Cardiac septum (tissue), 1 donor: ENCODE measurements around the gene KCNJ18. TPM values are rescaled to one million over a fixed set of nuclear protein-coding genes. Genes with fewer than 3 reads are reported as not detected.
"Not testable (repeated sequence)": the region's sequence is repeated elsewhere in the genome, so short reads cannot be mapped to it uniquely, and the experiment has no call there.

Experiments used
- DNase-seq: peaks from one replicate; pipeline ENCODE4 v3.0.0-alpha.2; 2020; ENCODE audit warnings: low spot score
- intact Hi-C: fragments of 100-400 bp; cut with DNase I; formaldehyde crosslinking; loops from one replicate; pipeline ENCODE4 v1.14.0; 2022
- total RNA-seq: library from RNA; stranded (reverse); fragmentation: NEBNext Ultra II Directional; extraction: Animal tissue kit (Norgen Biotek cat#: 25700); gene quantifications from one replicate; pipeline ENCODE4 v1.2.1, GENCODE V29; 2021
- donor health status: DM: no; HTN: no; CAD: no.

KCNJ18 gene
- total RNA-seq, 1 donor from 2014 or later: not detected

DNA sequence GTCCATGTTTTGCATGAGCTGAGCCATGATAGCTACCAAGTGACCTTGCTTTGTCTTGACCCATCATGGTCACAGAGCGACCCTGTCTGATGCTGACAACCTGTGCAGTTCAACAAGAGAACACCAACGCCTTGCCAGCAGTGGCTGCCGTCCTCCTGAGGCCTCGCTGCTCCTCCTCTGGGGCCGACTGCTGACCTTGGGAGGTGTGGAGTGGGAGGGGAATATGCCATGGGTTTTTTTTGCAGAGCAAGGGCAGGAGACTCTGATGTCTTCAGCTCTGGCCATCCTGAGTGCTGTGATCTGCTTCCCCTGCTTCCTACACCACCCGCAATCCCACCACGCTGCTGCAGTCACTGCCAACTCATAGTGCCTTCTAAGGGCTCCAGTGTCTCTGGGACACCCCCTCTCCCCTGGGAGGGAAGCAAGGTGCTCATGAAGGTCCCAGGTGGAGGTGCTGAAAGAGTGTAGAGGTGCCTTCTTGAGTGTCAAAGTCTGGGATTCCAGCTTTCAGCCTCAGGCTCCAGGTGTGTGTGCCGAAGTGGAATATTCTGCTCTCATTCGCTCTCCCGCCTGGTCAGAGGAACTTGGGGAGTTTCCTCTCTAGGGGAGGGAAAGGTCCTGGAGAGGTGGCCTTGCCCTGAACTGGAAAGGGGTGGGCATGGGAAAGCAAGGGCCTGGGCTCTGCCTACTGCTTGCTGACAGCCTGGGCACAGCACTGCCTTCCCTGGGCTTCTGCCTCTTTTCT lies 22.5 kb upstream of the KCNJ18 start:
- DNase-seq: peak; percentile 74
- intact Hi-C loops: not testable (repeated sequence)

DNA sequence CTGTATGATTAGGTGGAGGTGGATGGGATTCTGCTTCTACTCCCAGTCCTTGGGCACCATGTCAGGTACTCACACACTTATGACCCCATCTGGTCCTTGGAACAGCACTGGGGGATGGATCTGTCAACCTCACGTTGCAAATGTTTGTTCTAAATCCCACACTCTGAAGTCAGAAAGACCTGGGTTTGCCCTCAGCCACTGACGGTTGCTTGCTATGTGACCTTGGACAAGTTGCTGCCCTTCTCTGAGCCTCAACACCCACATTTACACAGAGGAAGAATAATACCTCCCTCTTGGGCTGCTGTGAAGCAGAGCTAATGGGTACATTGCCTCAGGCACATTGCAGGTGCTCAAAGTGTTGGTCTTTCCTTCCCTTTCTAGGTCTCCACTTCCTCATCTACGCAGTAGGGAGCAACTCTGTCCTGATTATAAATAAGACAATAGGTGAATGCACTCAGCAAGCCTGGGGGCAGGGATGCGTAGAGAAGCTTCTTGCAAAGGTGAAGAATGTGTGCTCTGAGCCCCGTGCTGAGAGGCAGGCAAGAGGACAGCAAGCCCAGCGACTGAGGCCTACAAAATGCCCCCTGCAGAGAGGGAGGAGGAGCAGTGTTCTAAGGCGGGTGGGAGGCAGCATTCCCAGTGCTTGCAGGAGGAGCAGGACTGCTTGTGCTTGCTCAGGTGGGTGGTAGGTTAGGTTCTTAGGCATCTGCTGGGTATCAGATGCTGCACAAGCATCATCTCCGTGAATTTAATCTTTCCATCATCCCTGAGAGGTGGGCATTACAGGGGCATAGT lies 21.8 kb upstream of the KCNJ18 start:
- DNase-seq, intact Hi-C loops: not testable (repeated sequence)

DNA sequence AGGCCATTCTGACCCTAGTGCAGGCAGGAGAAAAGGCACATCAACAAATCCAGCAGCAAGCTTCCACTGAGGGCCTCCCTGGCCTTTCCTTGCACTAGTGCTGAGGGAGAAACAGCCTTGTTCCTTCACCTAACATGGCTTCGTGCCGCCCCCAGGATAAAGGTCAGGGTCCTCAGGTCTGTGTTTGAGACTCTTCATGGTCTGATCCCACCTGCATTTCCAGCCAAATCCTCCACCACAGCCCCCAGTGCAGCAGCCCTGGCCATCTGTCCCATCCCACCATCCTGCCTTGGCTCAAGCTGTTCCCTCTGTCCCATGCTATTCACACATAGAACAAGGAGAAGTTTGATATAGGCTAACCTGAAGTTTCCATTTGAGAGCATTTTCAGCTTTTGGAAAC lies 20.9 kb upstream of the KCNJ18 start:
- peak; percentile 74 for DNase-seq
- intact Hi-C loops: not testable (repeated sequence)

DNA sequence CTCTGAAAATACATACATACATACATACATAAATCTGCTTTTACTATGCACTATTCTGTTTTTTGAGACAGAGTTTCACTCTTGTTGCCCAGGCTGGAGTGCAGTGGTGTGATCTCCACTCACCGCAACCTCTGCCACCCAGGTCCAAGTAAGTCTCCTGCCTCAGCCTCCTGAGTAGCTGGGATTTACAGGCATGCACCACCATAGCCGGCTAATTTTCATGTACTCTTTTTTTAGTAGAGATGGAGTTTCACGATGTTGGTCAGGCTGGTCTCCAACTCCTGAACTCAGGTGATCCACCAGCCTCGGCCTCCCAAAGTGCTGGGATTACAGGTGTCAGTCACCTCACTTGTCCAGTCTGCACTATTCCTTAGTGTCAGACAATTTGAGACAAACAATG lies 20.5 kb upstream of the KCNJ18 start:
- peak; percentile 41 for DNase-seq
- intact Hi-C loops: not testable (repeated sequence)

DNA sequence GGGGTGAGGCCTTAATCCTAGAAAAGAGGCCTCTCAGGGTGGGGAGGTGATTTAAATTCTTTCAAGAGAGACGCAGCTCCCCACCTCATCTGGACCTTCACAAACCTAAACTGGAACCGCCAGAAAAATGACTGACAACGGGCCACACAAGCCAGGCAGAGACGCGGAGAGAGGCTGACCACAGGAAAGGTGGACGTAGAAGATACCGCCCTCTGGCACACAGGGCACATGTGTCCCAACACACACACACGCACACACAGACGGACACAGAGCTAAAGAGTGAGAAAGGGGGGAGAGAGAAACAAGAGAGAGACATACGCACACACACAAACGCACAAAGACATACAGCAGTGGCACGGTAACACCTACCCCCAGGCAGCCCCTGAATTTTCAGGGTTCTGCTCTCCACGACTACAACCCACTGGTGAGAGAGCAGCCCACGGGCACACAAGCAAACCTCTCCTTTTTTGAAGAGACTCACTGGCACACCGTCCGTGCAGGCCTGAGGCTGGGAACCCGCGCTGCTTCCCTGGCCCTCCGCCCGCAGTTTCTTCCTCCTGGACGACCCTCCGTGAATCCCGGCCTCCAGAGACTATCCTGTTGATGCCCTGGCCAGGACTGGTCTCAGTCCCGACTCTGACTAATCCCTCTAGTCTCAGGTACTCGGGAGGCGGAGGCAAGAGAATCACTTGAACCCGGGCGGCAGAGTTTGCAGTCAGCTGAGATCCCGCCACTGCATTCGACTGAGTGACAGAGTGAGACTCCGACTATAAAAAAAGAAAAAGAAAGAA lies 18.7 kb upstream of the KCNJ18 start:
- intact Hi-C loops: not testable (repeated sequence)
- DNase-seq: peak; percentile 74

DNA sequence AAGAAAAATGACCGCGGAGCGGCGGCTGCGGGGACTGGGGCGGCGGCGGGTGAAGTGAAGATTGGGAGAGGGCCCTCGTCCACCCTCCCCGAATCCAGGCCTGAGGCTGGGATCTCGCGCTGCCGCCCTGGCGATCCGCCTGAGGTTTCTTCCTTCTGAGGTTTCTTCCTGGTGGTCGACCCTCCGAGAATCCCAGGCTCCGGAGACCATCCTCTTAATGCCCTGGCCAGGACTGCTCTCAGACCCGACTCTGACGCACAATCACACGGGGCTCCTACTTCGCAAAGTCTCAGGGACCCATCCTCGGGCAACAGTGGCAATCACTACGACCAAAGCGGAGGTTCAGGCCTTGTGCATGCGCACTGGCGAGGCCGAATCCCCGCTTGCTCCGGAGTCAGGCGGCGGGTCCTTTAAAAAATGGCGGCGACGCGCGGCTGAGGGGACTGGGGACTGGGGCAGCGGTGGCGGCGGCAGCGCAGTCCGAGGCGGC lies 18.0 kb upstream of the KCNJ18 start:
- intact Hi-C loops: no loop called here
- peak; percentile 74 for DNase-seq

DNA sequence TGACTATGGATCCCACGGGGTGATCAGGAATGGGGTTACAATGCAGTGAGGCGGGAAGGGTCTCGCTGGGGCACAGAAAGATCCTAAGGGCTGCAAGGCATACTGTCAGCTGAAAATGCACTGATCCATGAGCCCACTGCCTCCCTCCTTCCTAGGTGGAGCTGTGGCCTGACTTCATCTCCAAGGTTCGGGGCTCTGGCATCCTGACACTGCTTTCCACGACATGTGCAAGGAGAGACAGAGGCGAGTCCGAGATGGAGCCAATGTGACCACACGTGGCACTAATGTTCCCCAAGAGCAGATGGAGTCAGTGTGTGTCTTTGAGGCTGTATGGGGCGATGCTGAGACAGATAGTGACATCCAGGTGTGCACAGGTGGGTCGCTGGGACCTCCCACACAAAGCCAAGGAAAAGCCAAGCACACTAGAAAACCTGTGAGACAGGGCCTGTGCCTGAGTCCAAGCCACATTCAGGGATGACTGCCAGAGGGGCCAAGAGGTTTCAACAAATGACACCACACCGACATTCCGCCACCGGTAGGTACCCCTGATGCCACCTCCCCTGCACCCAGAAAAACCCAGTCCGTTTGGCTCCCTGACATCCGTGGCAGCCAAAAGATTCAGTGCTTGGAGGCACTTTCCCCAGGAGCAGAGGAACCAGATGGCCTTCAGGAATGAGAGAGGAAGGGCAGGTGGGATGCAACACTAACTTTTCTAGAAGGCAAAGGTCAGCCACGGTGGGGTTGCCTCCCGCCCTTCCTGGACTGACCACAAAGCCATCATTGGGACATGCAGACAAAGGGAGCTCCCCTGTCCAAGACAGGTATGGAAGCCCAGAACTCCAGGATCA lies 17.2 kb upstream of the KCNJ18 start:
- intact Hi-C loops: not testable (repeated sequence)
- peak; percentile 64 for DNase-seq

DNA sequence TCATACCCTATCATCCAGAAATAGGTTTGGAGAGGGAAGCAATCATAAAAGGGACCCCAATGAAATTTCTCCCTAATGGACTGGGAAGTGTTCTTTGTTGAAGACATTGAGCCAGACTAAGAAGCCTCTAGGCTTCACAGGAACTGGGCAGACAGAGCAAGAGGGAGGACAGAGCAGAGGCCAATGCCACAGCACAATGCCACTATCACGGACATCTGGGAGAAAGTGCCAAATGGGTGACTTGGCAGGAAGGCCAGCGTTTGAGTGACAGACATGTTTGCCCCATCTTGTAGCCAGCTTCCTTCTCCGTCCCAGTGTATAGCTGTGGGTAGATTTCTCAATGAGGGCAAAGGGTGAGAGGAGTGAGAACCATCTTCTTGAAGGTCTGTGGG lies 16.6 kb upstream of the KCNJ18 start:
- intact Hi-C loops: not testable (repeated sequence)
- DNase-seq: peak; percentile 47

DNA sequence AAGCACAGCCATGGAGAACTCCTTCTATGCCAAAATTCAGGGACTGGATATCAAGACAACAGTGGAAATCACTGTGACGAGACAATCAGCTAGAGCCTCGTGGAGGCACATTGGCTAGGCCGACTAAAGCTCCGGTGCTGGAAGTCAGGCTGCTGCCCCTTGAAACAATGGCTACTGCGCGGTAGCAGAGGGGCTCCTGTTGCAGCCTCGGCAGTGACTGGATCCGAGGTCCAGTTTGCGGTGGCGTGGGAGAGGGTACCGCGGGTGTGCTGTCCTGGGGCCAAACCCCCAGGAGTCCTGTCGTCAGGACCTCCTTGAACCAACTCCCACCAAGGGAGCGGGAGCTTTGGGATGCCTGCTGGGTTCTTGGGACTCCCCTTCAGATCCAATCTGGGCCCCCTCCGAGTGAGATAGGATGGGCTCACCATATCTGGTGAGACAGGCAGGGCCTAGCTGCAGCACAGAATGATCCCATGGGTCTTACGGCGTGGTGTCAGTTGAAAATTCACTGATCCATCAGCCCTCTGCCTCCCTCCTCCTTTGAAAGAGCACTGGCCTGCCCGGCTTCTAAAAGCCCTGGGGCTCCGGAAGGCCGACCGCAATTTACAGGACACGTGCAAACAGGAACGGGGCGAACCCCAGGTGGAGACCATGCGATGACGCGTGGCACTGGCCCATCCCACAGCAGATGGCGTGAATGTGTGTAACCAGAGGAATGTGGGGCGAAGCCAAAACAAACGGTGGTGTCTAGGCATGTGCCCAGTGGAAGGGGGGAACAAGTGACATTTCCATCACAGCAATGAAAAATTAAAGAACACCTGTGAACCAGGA lies 15.8 kb upstream of the KCNJ18 start:
- intact Hi-C loops: no loop called here

DNA sequence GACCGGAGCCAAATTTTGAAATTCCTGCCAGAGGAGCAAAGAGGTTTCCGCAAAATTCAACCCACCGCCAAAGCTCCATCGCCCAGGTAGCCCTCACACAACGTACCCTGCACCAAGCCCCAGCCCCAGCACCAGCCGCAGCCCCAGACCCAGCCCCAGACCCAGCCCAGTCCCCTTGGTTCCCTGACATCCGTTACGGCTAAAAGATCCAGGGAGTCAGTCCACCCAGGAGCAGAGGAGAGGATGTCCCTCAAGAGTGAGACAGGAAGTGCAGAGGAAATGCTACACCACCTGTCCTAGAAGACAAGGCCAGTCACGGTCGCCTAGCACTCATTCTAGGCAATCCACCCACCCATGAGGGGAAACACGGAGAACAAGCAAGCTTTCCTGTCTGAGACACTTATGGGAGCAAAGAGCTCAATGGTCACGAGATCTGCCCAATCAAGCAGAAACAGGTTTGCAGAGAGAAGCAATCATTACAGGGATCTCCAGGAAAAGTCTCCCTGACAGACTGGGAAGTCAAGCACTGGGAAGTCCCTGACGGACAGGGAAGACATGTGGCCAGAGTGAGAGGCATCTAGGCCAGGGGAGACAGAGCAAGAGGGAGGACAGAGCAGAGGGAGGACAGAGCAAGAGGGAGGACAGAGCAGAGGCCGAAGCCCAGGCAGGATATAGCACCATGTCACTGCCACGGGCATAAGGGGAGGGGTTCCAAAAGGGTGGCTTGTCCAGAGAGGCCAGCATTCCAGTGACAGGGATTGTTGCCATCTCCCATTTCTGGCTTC lies 15.0 kb upstream of the KCNJ18 start:
- intact Hi-C loops: no loop called here
- peak; percentile 63 for DNase-seq

More for the DNA sequence above, 15.8 kb upstream of the KCNJ18 start:
- peak; percentile 72 for DNase-seq

DNA sequence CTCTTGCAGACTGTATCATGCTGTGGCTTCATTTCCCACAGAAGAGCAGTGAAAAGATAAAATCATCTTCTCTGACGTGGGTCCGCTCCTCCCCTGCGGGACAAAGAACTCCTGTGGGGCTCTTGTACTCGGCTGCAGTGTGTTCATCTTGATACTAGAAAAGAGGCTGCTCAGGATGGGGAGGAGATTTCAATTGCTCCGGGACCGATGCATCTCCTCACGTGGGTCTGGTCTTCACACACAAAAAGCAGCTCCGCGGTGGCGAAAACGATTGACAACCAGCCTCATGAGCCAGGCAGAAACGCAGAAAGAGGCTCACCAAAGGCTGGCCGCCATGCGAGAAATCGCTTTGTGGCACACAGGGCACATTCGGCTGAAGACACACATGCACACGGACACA lies 14.4 kb upstream of the KCNJ18 start:
- DNase-seq: peak; percentile 50
- intact Hi-C loops: no loop called here

DNA sequence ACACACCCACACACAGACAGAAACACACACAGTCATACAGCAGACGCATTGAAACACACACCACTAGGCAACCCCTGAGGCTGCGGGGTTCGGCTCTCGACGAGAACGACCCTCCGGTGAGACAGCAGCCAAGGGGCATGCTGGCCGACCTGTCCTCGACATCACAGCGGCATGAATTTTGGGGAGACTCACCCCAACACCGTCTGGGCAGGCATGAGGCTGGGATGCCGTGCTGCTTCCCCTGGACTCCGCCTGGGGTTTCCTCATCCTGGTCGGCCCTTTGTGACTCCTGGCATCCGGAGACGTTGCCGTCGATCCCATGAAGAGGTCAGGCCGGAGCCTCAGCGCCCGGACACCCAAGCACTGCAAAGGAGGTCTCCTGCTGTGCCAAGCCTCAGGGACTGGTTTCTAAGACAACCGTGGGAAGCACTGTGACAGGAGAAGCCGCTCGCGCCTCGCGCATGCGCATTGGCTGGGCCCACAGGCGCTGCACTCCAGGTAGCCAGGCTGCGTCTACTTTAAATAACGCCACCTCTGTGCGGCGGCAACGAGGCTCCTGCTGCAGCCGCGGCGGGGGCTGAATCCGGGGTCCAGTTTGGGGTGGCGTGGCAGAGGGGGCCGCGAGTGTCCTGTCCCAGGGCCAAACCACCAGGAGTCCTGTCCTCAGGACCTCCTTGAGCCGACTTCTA lies 13.8 kb upstream of the KCNJ18 start:
- DNase-seq: peak; percentile 54
- intact Hi-C loops: no loop called here

DNA sequence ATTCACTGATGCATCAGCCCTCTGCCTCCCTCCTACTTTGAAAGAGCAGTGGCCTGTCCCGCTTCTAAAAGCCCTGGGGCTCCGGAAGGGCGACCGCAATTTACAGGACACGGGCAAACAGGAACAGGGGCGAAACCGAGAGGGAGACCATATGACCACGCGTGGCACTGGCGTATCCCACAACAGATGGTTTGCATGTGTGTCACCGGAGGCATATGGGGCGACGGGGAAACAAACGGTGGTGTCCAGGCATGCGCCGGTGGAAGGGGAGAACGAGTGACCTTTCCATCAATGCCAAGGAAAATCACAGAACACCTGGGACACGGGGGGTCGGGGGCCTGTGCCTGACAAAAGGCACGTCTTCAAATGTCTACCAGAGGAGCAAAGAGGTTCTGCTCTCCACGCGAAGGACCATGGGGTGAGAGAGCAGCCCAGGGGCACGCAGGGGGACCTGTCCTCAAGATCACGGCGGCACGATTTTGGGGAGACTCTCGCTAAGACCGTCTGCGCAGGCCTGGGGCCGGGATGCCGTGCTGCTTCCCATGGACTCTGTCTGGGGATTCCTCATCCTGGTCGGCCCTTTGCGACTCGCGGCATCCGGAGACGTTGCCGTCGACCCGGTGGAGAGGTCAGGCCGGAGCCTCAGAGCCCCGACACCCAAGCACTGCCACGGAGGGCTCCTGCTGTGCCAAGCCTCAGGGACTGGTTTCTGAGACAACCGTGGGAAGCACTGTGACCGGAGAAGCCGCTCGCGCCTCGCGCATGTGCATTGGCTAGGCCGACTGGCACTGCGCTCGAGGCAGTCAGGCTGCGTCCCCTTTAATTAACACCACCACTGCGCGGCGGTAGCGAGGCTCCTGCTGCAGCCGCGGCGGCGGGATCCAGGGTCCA lies 12.8 kb upstream of the KCNJ18 start:
- DNase-seq: peak; percentile 75
- intact Hi-C loops: no loop called here

DNA sequence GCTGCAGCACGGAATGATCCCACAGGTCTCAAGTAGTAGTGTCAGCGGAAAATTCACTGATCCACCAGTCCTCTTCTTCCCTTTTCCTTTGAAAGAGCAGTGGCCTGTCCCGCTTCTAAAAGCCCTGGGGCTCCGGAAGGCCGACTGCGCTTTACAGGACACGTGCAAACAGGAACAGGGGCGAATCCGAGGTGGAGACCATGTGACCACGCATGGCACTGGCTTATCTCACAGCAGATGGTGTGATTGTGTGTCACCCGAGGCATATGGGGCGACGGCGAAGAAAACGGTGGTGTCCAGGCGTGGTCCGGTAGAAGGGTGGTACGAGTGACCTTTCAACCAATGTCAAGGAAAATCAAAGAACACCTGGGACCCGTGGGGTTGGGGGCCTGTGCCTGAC lies 12.0 kb upstream of the KCNJ18 start:
- DNase-seq: peak; percentile 72
- intact Hi-C loops: no loop called here

DNA sequence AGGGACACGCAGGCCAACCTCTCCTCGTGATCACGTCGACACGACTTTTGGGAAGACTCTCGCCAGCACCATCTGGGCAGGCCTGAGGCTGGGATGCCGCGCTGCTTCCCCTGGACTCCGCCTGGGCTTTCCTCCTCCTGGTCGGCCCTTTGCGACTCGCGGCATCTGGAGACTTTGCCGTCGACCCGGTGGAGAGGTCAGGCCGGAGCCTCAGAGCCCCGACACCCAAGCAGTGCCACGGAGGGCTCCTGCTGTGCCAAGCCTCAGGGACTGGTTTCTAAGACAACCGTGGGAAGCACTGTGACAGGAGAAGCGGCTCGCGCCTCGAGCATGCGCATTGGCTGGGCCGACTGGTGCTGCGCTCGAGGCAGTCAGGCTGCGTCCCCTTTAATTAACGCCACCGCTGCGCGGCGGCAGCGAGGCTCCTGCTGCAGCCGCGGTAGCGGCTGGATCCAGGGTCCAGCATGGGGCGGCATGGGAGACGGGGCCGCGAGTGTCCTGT lies 11.4 kb upstream of the KCNJ18 start:
- DNase-seq: peak; percentile 65
- intact Hi-C loops: not testable (repeated sequence)

DNA sequence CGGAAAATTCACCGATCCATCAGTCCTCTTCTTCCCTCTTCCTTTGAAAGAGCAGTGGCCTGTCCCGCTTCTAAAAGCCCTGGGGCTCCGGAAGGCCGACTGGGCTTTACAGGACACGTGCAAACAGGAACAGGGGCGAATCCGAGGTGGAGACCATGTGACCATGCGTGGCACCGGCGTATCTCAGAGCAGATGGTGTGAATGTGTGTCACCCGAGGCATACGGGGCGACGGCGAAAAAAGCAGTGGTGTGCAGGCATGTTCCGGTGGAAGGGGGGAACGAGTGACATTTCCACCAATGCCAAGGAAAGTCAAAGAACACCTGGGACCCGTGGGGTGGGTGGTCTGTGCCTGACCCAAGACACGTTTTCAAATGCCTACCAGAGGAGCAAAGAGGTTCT lies 10.7 kb upstream of the KCNJ18 start:
- DNase-seq: peak; percentile 49
- intact Hi-C loops: not testable (repeated sequence)
